ENCODE measurements around the gene YLPM1.
A peak's percentile ranks its signal among the peaks of the same experiment; 100 is the strongest.
"Not testable (repeated sequence)": the region's sequence is repeated elsewhere in the genome, so short reads cannot be mapped to it uniquely, and the experiment has no call there.

YLPM1 gene

GRCh38 chr14:74762917-74763802 lies at the start of gene YLPM1:
TSS of gene YLPM1 (plus strand) at chr14:74763316. CDS start at chr14:74763490, 174 bp downstream.
- peak; percentile 83 to 87 for DNase-seq (ENCODE audit: extremely low read depth in 1 of 2, low read depth in 1 of 2)

- no peak for DNase-seq (ENCODE audit: extremely low read depth in 1 of 2, low read depth in 1 of 2)
Measured at GRCh38 chr14:74713395-74713735, 49.8 kb upstream of the YLPM1 start.

GRCh38 chr14:74720526-74720925 lies 42.6 kb upstream of the YLPM1 start:
- no peak for DNase-seq (ENCODE audit: extremely low read depth in 1 of 2, low read depth in 1 of 2)

DNA sequence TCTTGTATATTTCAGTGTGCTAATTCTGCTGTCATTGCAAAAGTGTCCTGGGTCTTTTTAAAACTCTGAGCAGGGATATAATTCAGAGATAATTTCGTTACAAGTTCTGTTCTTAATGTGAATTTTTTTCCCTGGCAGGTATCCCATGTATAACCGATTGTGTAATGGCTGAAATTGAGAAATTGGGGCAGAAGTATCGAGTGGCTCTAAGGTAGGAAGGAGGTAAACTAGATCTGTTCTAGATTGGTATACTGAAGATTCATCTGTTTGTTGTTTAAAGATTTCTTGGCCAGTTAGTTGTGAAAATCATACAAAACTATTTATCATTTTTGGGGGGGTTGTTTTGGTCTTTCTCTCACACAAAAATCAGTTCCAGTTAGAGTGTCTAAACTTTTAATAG lies 40.0 kb upstream of the YLPM1 start:
- no peak for DNase-seq (ENCODE audit: extremely low read depth in 1 of 2, low read depth in 1 of 2)

DNA sequence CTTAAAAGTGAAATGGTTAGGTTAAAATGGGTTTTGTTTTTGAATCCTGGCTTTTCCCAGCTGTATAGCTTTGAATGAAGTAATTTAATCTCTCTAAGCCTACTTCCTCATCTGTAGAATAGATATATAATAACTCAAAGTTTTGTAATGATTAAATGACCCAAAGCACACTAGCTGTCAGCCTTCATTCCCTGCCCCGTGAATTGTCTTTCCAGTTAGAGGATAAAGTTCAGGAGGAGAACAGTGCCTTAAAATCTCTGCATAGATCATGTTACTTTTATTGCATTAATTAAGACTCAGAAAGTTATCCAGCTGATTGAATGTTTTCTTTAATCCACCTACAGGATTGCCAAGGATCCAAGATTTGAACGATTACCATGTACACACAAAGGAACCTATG lies 30.7 kb upstream of the YLPM1 start:
- DNase-seq (ENCODE audit: extremely low read depth in 1 of 2, low read depth in 1 of 2): no peak

- DNase-seq (ENCODE audit: extremely low read depth in 1 of 2, low read depth in 1 of 2): no peak
Measured at GRCh38 chr14:74733221-74733620, 29.9 kb upstream of the YLPM1 start.

DNA sequence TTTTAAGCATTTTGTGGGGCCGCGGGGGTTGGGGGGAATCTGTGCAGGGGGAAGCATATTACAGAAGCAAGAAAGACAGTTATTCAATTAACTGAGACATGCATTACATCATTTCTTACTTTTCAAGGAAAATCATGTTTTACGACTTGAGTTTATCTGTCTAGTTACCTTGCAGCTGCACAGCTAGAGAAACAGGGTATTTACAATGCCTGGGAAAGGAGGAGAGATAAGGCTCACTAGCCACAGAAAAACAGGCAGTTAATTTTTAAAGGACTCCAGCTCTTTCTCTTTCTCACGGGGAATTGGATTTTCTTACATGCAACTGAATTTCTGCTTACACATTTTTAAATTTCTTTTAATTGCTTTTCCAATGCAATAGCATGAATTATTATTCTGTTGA lies 28.0 kb upstream of the YLPM1 start:
- no peak for DNase-seq (ENCODE audit: extremely low read depth in 1 of 2, low read depth in 1 of 2)

DNA sequence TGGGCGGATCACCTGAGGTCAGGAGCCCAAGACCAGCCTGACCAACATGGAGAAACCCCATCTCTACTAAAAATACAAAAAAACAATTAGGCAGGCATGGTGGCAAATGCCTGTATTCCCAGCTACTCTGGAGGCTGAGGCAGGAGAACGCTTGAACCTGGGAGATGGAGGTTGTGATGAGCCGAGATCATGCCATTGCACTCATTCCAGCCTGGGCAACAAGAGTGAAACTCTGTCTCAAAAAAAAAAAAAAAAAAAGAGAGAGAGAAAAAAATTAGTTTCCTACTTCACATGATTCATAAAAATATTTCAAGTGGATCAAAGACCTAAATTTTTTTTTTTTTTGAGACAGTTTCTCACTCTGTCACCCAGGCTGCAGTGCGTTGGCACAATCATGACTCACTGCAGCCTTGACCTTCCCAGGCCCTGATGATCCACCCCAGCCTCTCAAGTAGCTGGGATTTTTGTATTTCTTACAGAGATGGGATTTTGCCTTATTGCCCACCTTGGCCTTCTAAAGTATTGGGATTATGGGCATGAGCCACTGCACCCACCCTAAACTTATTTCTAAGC lies 25.3 kb upstream of the YLPM1 start:
- DNase-seq (ENCODE audit: extremely low read depth in 1 of 2, low read depth in 1 of 2): no peak

GRCh38 chr14:74739293-74740030 lies 23.7 kb upstream of the YLPM1 start:
- DNase-seq (ENCODE audit: extremely low read depth in 1 of 2, low read depth in 1 of 2): no peak

- DNase-seq (ENCODE audit: extremely low read depth in 1 of 2, low read depth in 1 of 2): no peak
Measured at GRCh38 chr14:74747237-74747636, 15.9 kb upstream of the YLPM1 start.

- DNase-seq (ENCODE audit: extremely low read depth in 1 of 2, low read depth in 1 of 2): no peak
Measured at GRCh38 chr14:74754157-74754556, 9.0 kb upstream of the YLPM1 start.

DNA sequence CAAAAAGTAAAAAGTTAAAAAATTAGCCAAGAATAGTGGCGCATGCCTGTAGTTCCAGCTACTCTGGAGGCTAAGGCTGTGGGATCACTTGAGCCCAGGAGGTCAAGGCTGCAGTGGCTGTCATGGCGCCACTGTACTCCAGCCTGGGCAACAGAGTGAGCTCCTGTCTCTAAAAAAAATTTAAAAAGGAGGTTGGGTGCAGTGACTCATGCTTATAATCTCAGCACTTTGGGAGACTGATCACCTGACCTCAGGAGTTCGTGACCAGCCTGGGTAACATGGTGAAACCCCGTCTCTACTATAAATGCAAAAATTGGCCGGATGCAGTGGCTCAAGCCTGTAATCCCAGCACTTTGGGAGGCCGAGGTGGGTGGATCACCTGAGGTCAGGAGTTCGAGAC lies 8.2 kb upstream of the YLPM1 start:
- no peak for DNase-seq (ENCODE audit: extremely low read depth in 1 of 2, low read depth in 1 of 2)

DNA sequence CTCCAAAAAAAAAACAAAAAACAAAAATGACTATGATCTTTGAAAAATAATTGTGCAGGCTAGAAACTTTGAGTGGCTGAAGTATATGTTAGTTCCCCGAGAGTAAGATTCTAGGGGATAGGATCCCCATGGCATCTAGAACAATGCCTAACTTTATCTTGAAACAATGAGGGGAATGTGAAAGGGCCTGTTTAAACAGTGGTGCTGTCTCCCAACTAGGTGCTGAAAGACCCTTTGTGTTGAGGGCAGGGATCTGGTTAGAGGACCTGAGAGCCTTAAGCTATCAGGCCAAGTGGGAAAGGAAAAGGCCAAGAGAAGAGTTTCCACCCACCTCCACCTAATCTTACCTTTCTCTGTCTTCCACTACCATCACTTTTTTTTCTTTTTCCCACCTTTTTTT lies 6.8 kb upstream of the YLPM1 start:
- DNase-seq (ENCODE audit: extremely low read depth in 1 of 2, low read depth in 1 of 2): no peak

- not testable (repeated sequence) for DNase-seq (ENCODE audit: extremely low read depth in 1 of 2, low read depth in 1 of 2)
Measured at GRCh38 chr14:74758505-74758904, 4.6 kb upstream of the YLPM1 start.

DNA sequence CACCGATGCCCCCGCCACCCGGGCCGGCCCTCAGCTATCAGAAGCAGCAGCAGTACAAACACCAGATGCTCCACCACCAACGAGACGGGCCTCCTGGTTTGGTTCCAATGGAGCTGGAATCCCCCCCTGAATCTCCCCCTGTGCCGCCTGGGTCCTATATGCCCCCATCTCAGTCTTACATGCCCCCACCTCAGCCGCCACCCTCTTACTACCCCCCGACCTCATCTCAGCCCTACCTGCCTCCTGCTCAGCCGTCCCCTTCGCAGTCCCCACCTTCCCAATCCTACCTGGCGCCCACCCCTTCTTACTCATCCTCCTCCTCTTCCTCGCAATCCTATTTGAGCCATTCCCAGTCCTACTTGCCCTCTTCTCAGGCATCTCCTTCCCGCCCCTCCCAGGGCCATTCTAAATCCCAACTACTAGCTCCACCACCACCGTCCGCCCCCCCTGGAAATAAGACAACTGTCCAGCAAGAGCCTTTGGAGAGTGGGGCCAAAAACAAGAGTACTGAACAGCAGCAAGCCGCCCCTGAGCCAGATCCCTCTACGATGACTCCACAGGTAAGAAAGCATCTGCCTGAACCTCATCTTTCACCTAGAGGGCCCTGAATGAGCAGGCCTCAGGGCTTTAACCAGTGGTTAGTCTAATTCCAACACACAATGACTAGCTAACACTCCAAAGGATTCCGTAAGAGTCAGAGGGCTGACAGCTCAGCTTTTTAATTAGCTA lies 851 bp downstream of the YLPM1 start:
- no peak for DNase-seq (ENCODE audit: extremely low read depth in 1 of 2, low read depth in 1 of 2)

- no peak for DNase-seq (ENCODE audit: extremely low read depth in 1 of 2, low read depth in 1 of 2)
Measured at GRCh38 chr14:74765721-74766120, 2.6 kb downstream of the YLPM1 start.

DNA sequence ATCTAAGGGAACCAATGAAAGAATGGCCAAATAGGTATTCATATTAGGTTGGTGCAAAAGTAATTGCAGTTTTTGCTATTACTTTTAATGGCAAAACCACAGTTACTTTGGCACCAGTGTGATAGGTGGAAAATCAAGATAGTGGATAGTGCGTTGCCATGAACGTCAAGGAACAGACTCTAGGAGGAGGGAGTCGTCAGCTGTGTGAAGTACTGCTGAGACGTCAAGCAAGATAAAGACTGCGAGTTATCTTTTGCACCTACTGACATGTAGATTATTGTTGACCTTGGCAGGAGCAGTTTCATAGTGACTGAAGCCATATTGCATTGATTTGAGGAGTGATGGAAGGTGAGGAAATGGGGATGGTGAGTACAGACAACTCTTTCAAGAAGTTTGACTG lies 8.3 kb downstream of the YLPM1 start:
- DNase-seq (ENCODE audit: extremely low read depth in 1 of 2, low read depth in 1 of 2): no peak

GRCh38 chr14:74784634-74785033 lies 21.5 kb downstream of the YLPM1 start:
- no peak for DNase-seq (ENCODE audit: extremely low read depth in 1 of 2, low read depth in 1 of 2)

DNA sequence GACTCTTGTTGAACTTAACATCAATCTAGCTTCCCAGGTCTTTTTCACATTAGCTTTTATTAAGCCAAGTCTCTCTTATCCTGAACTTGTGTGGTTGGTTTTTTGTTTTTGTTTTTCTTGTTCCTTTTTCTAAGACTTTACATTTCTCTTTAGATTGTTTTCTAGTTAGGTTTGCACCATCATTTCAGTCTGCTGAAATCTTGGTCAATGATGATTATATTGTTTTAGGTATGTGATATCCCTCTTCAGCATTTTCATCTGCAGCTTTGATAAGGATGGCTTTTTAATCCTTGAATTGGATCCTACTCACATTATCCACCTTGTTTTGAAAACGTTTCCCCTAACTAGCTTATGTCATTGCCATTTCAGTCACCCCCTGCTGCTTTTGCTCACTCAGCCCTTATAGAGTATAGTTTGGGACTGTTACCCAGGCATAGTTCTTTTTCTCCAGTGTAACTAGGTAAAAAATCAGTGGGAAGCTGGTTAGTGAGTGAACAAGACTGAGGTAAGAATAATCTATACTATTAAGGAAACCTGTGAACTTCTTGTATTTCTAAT lies 22.0 kb downstream of the YLPM1 start:
- no peak for DNase-seq (ENCODE audit: extremely low read depth in 1 of 2, low read depth in 1 of 2)

GRCh38 chr14:74786796-74787315 lies 23.7 kb downstream of the YLPM1 start:
- no peak for DNase-seq (ENCODE audit: extremely low read depth in 1 of 2, low read depth in 1 of 2)

Data from stimulated activated CD8-positive, alpha-beta memory T cell treated with anti-CD3 and anti-CD28 coated beads, Interleukin-7, amount 100 ng/mL, for 48 hours (primary cell).